GM12874 (cell line): ENCODE results near the gene CCSER2.

Experiments used
- CTCF ChIP-seq: IDR thresholded peaks from 2 replicates; pipeline ENCODE4 v1.5.1; 2011; ENCODE audit warnings: low read depth, mild to moderate bottlenecking, control low read depth, low read length, moderate library complexity; ENCODE audit not compliant: insufficient read depth

Gene CCSER2

GRCh38 chr10:84534168-84534567 is 205.8 kb downstream of the CCSER2 start:
- peak; percentile 38; the same call in 1 of the 2 replicates for TF ChIP-seq CTCF

GRCh38 chr10:84537447-84537931 is 209.1 kb downstream of the CCSER2 start:
- TF ChIP-seq CTCF: peak; percentile 49

- no peak for TF ChIP-seq CTCF
Observed at GRCh38 chr10:84538036-84538435, 209.6 kb downstream of the CCSER2 start.

- no peak for TF ChIP-seq CTCF
Observed at GRCh38 chr10:84539216-84539615, 210.8 kb downstream of the CCSER2 start.

GRCh38 chr10:84540022-84540616 is 211.7 kb downstream of the CCSER2 start:
- no peak for TF ChIP-seq CTCF

GRCh38 chr10:84540617-84541288 is 212.4 kb downstream of the CCSER2 start:
- TF ChIP-seq CTCF: peak; percentile 93

GRCh38 chr10:84541289-84541637 is 212.9 kb downstream of the CCSER2 start:
- TF ChIP-seq CTCF: peak; percentile 28; the same call in 1 of the 2 replicates
